HepG2 (cell line): ENCODE data around the gene MEG3. TPM values are rescaled to one million over a fixed set of nuclear protein-coding genes. Genes with fewer than 3 reads are reported as not detected.

Experiments
- AHR ChIP-seq: IDR thresholded peaks from 2 replicates; pipeline ENCODE4 v1.6.1; 2018; ENCODE audit warnings: missing genetic modification reagents, missing compliant biosample characterization
- CC2D1A ChIP-seq: sonication (generic); formaldehyde crosslinking; IDR thresholded peaks from 2 replicates; pipeline ENCODE4 v1.8.1; 2023; ENCODE audit warnings: mild to moderate bottlenecking, missing genetic modification reagents
- CREM ChIP-seq, 2 experiments: sonication (generic) in 1 of 2; formaldehyde crosslinking in 1 of 2; IDR thresholded peaks; 2 replicates each; pipeline versions ENCODE4 v1.4.0 to v1.6.1; 2016 to 2020; ENCODE audit warnings: antibody characterized with exemption in 1 of 2, mild to moderate bottlenecking in 1 of 2, missing genetic modification reagents in 1 of 2
- FOXC1 ChIP-seq: sonication (generic); formaldehyde crosslinking; IDR thresholded peaks from 2 replicates; pipeline ENCODE4 v1.8.0; 2022; ENCODE audit warnings: mild to moderate bottlenecking, missing genetic modification reagents, borderline replicate concordance
- FOXM1 ChIP-seq: sonication (generic); formaldehyde crosslinking; IDR thresholded peaks from 2 replicates; pipeline ENCODE4 v1.5.0; 2020; ENCODE audit warnings: missing genetic modification reagents
- KLF11 ChIP-seq: IDR thresholded peaks from 2 replicates; pipeline ENCODE4 v1.6.1; 2016; ENCODE audit warnings: missing compliant biosample characterization
- MYC ChIP-seq: sonication (generic); formaldehyde crosslinking; IDR thresholded peaks from 2 replicates; pipeline ENCODE4 v1.9.0; 2021; ENCODE audit warnings: missing genetic modification reagents, borderline replicate concordance
- SOX6 ChIP-seq, 2 experiments: fragments of 450-650 bp in 1 of 2; sonication (generic) in 1 of 2; formaldehyde crosslinking in 1 of 2; IDR thresholded peaks; 2 replicates each; pipeline versions ENCODE4 v1.4.0 to v1.6.1; 2017 to 2020; ENCODE audit warnings: antibody characterized with exemption in 1 of 2, mild to moderate bottlenecking in 1 of 2, missing genetic modification reagents in 1 of 2
- TGIF2 ChIP-seq: IDR thresholded peaks from 2 replicates; pipeline ENCODE4 v1.6.1; 2016; ENCODE audit warnings: control low read depth, missing compliant biosample characterization
- THYN1 ChIP-seq: sonication (generic); formaldehyde crosslinking; IDR thresholded peaks from 2 replicates; pipeline ENCODE4 v1.8.1; 2023; ENCODE audit warnings: low read depth, mild to moderate bottlenecking, moderate library complexity, missing genetic modification reagents, borderline replicate concordance
- ZBTB7B ChIP-seq: sonication (generic); formaldehyde crosslinking; IDR thresholded peaks from 2 replicates; pipeline ENCODE4 v1.4.0; 2020; ENCODE audit warnings: missing genetic modification reagents
- ZC3H13 ChIP-seq: sonication (generic); formaldehyde crosslinking; IDR thresholded peaks from 2 replicates; pipeline ENCODE4 v1.8.1; 2023; ENCODE audit warnings: mild to moderate bottlenecking, missing genetic modification reagents, moderate library complexity
- ZNF547 ChIP-seq: sonication (generic); formaldehyde crosslinking; IDR thresholded peaks from 2 replicates; pipeline ENCODE4 v1.5.1; 2020; ENCODE audit warnings: mild to moderate bottlenecking, missing genetic modification reagents
- ZNF709 ChIP-seq: sonication (generic); formaldehyde crosslinking; IDR thresholded peaks from 2 replicates; pipeline ENCODE4 v1.5.0; 2020; ENCODE audit warnings: mild to moderate bottlenecking, missing genetic modification reagents
- polyA plus RNA-seq, 8 experiments: library from polyadenylated mRNA; depleted of rRNA in 3 of 8; stranded (reverse) in 7 of 8; unstranded in 1 of 8; fragments of >200 nt; fragmentation: Illumina TruSeq in 4 of 8; extraction: Trizol in 4 of 8; gene quantifications; 2 replicates each; pipeline versions ENCODE4 v1.2.1 to v1.2.3, GENCODE V29; 2011 to 2016; ENCODE audit warnings: low read depth in 4 of 8, missing spikeins in 1 of 8, mixed read lengths in 1 of 8; ENCODE audit not compliant: insufficient read depth in 1 of 8
- total RNA-seq, 5 experiments: library from RNA; depleted of rRNA; stranded (reverse); fragments of >200 nt; fragmentation: Illumina TruSeq; extraction: Trizol; gene quantifications; 2 replicates each; pipeline ENCODE4 v1.2.3, GENCODE V29; 2016; ENCODE audit warnings: low read depth in 1 of 5
- TF ChIP-seq, protein P1 (sequence below): sonication (generic); formaldehyde crosslinking; IDR thresholded peaks from 2 replicates; pipeline ENCODE4 v1.5.1; 2020; ENCODE audit warnings: mild to moderate bottlenecking, missing genetic modification reagents, borderline replicate concordance
- TF ChIP-seq, protein P2 (sequence below): sonication (generic); formaldehyde crosslinking; IDR thresholded peaks from 2 replicates; pipeline ENCODE4 v1.4.0; 2020; ENCODE audit warnings: missing genetic modification reagents, low read depth, mild to moderate bottlenecking, borderline replicate concordance
- TF ChIP-seq, protein P3 (sequence below): sonication (generic); formaldehyde crosslinking; IDR thresholded peaks from 2 replicates; pipeline ENCODE4 v1.5.0; 2020; ENCODE audit warnings: mild to moderate bottlenecking, missing genetic modification reagents
- TF ChIP-seq, protein P4 (sequence below): sonication (generic); formaldehyde crosslinking; IDR thresholded peaks from 2 replicates; pipeline ENCODE4 v1.4.0; 2020; ENCODE audit warnings: missing genetic modification reagents, borderline replicate concordance

Gene MEG3
- total and polyA plus RNA-seq, 2 of the 13 experiments (the other 11 are each of a cell fraction or from before 2014, with no cell fraction given) = 0.17 TPM; not detected in 1

DNA sequence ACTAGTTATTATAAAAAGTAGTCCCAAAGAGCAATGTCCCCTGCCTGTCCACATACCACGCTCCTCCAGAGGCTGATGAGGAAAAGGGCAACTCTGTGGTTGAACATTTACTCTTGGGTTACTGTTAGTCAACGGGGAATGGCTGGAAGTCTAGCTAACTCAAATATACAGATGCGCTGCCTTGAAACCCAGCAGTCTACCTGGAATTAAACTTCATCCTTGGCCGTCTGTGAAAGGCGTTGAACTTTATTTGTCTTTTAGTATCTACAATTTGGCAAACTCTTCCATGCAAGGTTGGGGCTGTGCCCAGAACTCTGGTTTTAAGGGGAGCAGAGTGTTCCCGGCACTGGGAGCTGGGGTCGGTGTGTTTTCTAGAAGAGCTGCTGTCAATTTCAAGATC, 3.9 kb upstream of the MEG3 start (continued):
- TF ChIP-seq, protein P1, sequence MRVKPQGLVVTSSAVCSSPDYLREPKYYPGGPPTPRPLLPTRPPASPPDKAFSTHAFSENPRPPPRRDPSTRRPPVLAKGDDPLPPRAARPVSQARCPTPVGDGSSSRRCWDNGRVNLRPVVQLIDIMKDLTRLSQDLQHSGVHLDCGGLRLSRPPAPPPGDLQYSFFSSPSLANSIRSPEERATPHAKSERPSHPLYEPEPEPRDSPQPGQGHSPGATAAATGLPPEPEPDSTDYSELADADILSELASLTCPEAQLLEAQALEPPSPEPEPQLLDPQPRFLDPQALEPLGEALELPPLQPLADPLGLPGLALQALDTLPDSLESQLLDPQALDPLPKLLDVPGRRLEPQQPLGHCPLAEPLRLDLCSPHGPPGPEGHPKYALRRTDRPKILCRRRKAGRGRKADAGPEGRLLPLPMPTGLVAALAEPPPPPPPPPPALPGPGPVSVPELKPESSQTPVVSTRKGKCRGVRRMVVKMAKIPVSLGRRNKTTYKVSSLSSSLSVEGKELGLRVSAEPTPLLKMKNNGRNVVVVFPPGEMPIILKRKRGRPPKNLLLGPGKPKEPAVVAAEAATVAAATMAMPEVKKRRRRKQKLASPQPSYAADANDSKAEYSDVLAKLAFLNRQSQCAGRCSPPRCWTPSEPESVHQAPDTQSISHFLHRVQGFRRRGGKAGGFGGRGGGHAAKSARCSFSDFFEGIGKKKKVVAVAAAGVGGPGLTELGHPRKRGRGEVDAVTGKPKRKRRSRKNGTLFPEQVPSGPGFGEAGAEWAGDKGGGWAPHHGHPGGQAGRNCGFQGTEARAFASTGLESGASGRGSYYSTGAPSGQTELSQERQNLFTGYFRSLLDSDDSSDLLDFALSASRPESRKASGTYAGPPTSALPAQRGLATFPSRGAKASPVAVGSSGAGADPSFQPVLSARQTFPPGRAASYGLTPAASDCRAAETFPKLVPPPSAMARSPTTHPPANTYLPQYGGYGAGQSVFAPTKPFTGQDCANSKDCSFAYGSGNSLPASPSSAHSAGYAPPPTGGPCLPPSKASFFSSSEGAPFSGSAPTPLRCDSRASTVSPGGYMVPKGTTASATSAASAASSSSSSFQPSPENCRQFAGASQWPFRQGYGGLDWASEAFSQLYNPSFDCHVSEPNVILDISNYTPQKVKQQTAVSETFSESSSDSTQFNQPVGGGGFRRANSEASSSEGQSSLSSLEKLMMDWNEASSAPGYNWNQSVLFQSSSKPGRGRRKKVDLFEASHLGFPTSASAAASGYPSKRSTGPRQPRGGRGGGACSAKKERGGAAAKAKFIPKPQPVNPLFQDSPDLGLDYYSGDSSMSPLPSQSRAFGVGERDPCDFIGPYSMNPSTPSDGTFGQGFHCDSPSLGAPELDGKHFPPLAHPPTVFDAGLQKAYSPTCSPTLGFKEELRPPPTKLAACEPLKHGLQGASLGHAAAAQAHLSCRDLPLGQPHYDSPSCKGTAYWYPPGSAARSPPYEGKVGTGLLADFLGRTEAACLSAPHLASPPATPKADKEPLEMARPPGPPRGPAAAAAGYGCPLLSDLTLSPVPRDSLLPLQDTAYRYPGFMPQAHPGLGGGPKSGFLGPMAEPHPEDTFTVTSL (CRISPR knock-in tag) = peak; percentile 51; the same call in 1 of the 2 replicates
- TF ChIP-seq ZNF709 (CRISPR knock-in tag) (no peak), MYC (CRISPR knock-in tag) (no peak), TGIF2 (CRISPR knock-in tag) (no peak), THYN1 (CRISPR knock-in tag) (no peak), CREM (IDR thresholded peaks at IDR 0.05) (peak; percentile 52; the same call in 1 of the 2 replicates), CREM (CRISPR knock-in tag; IDR thresholded peaks at IDR 0.05) (no peak), ZNF547 (CRISPR knock-in tag) (no peak), ZBTB7B (CRISPR knock-in tag) (no peak), SOX6 (IDR thresholded peaks at IDR 0.05) (no peak), SOX6 (CRISPR knock-in tag; IDR thresholded peaks at IDR 0.05) (peak; percentile 18; the same call in 1 of the 2 replicates), AHR (CRISPR knock-in tag) (no peak), FOXM1 (CRISPR knock-in tag) (no peak), KLF11 (CRISPR knock-in tag) (no peak), CC2D1A (CRISPR knock-in tag) (no peak), ZC3H13 (CRISPR knock-in tag) (no peak), FOXC1 (CRISPR knock-in tag) (no peak)
- TF ChIP-seq, protein P2, sequence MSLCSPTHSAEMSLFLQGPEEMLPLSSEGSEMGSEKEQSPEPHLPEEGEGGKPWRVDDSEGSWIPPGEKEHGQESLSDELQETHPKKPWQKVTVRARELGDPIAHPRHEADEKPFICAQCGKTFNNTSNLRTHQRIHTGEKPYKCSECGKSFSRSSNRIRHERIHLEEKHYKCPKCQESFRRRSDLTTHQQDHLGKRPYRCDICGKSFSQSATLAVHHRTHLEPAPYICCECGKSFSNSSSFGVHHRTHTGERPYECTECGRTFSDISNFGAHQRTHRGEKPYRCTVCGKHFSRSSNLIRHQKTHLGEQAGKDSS (CRISPR knock-in tag) = no peak
- TF ChIP-seq, protein P3, sequence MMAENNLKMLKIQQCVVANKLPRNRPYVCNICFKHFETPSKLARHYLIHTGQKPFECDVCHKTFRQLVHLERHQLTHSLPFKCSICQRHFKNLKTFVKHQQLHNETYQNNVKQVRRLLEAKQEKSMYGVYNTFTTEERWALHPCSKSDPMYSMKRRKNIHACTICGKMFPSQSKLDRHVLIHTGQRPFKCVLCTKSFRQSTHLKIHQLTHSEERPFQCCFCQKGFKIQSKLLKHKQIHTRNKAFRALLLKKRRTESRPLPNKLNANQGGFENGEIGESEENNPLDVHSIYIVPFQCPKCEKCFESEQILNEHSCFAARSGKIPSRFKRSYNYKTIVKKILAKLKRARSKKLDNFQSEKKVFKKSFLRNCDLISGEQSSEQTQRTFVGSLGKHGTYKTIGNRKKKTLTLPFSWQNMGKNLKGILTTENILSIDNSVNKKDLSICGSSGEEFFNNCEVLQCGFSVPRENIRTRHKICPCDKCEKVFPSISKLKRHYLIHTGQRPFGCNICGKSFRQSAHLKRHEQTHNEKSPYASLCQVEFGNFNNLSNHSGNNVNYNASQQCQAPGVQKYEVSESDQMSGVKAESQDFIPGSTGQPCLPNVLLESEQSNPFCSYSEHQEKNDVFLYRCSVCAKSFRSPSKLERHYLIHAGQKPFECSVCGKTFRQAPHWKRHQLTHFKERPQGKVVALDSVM = no peak
- TF ChIP-seq, protein P4, sequence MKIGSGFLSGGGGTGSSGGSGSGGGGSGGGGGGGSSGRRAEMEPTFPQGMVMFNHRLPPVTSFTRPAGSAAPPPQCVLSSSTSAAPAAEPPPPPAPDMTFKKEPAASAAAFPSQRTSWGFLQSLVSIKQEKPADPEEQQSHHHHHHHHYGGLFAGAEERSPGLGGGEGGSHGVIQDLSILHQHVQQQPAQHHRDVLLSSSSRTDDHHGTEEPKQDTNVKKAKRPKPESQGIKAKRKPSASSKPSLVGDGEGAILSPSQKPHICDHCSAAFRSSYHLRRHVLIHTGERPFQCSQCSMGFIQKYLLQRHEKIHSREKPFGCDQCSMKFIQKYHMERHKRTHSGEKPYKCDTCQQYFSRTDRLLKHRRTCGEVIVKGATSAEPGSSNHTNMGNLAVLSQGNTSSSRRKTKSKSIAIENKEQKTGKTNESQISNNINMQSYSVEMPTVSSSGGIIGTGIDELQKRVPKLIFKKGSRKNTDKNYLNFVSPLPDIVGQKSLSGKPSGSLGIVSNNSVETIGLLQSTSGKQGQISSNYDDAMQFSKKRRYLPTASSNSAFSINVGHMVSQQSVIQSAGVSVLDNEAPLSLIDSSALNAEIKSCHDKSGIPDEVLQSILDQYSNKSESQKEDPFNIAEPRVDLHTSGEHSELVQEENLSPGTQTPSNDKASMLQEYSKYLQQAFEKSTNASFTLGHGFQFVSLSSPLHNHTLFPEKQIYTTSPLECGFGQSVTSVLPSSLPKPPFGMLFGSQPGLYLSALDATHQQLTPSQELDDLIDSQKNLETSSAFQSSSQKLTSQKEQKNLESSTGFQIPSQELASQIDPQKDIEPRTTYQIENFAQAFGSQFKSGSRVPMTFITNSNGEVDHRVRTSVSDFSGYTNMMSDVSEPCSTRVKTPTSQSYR (CRISPR knock-in tag) = no peak
